K562 (cell line): ENCODE results near the gene ACSF3. TPM values are rescaled to one million over a fixed set of nuclear protein-coding genes. Genes with fewer than 3 reads are reported as not detected.

Experiments used
- ATAC-seq: fragments of 200-7000 bp; cut with Tn5 transposase; 3 replicates; pipeline ENCODE4 v1.9.1; 2020; ENCODE audit warnings: moderate library complexity
- BruUV-seq: library from RNA; stranded (reverse); fragments of 400-500 nt; replicated peaks from 2 replicates; lab custom pipeline; 2021; lab: Mats Ljungman, UMichigan
- CTCF ChIA-PET: fragments of 300-600 bp; formaldehyde crosslinking; extraction: SDS; loops from one replicate; lab custom pipeline; 2021; ENCODE audit warnings: low intra/inter-chr PET ratio; lab: Yijun Ruan, JAX
- POLR2A ChIA-PET: fragments of 300-600, 350-650 bp; sonication (Branson Sonifier 250); formaldehyde crosslinking; extraction: SDS; loops from one replicate; lab custom pipeline; 2021; ENCODE audit warnings: antibody characterized with exemption, inconsistent platforms; lab: Yijun Ruan, JAX
- DNase-seq, 4 experiments: peaks; one replicate each; pipeline versions ENCODE4 v3.0.0 to v3.0.0-alpha.2; 2011 to 2018; ENCODE audit warnings: low spot score in 3 of 4, mixed read lengths in 3 of 4; ENCODE audit errors: extremely low read depth in 1 of 4
- FAIRE-seq: peaks from 2 replicates; lab custom pipeline; 2011; peaks lifted over from hg19 to GRCh38; lab: Jason Lieb, UNC
- H2AFZ ChIP-seq: 2 replicates; pipeline ENCODE4 v1.6.0; 2011; ENCODE audit warnings: low read depth, low read length, control low read depth, inconsistent platforms
- H3K27ac ChIP-seq: fragments of 200-600 bp; 3 replicates; pipeline ENCODE4 v1.8.0; 2011; ENCODE audit warnings: low read depth, mild to moderate bottlenecking, control low read depth, inconsistent platforms, low read length, moderate library complexity, mixed read lengths; ENCODE audit errors: extremely low read depth
- H3K27me3 ChIP-seq, 2 experiments: fragments of 300-600 bp in 1 of 2; 2 replicates in 1 of 2; 3 replicates in 1 of 2; pipeline versions ENCODE4 v1.6.0 to v1.8.0; 2011; ENCODE audit warnings: inconsistent platforms in 2 of 2, low read length in 2 of 2, mild to moderate bottlenecking in 1 of 2, mixed read lengths in 1 of 2, moderate library complexity in 1 of 2; ENCODE audit not compliant: control insufficient read depth in 2 of 2, insufficient read depth in 2 of 2
- H3K36me3 ChIP-seq: fragments of 300-600 bp; 3 replicates; pipeline ENCODE4 v1.8.0; 2011; ENCODE audit warnings: mild to moderate bottlenecking, low read length, inconsistent platforms; ENCODE audit not compliant: control insufficient read depth, insufficient read depth
- H3K4me1 ChIP-seq, 2 experiments: fragments of 200-600 bp in 1 of 2; replicated peaks in 1 of 2; 2 replicates in 1 of 2; 3 replicates in 1 of 2; pipeline versions ENCODE4 v1.5.1 to v1.8.0; 2011; ENCODE audit warnings: inconsistent platforms in 2 of 2, low read length in 2 of 2, mild to moderate bottlenecking in 1 of 2, mixed read lengths in 1 of 2, moderate library complexity in 1 of 2; ENCODE audit not compliant: control insufficient read depth in 2 of 2, insufficient read depth in 2 of 2
- H3K4me2 ChIP-seq: 2 replicates; pipeline ENCODE4 v1.6.1; 2011; ENCODE audit warnings: low read length, control low read depth, inconsistent platforms, mixed read lengths; ENCODE audit not compliant: insufficient read depth
- H3K4me3 ChIP-seq: fragments of 200-600 bp; sonication (generic), shearing (Covaris generic); 2 replicates; pipeline ENCODE4 v1.5.1; 2016; ENCODE audit warnings: control low read depth, inconsistent platforms
- H3K79me2 ChIP-seq: fragments of 200-600 bp; 3 replicates; pipeline ENCODE4 v1.8.0; 2011; ENCODE audit warnings: low read length, inconsistent platforms; ENCODE audit not compliant: control insufficient read depth, insufficient read depth
- H3K9ac ChIP-seq, 2 experiments: 2 replicates each; pipeline versions ENCODE4 v1.6.0 to v1.6.1; 2011; ENCODE audit warnings: low read depth in 2 of 2, low read length in 2 of 2, control low read depth in 1 of 2, inconsistent platforms in 1 of 2, mild to moderate bottlenecking in 1 of 2, mixed read lengths in 1 of 2; ENCODE audit not compliant: insufficient read depth in 1 of 2
- H3K9me1 ChIP-seq: one replicate; pipeline ENCODE4 v1.6.0; 2011; ENCODE audit warnings: inconsistent platforms, mild to moderate bottlenecking, low read length, moderate library complexity; ENCODE audit not compliant: control insufficient read depth, insufficient read depth
- H3K9me3 ChIP-seq: replicated peaks from 2 replicates; pipeline ENCODE4 v1.5.1; 2011; ENCODE audit warnings: low read depth, low read length, inconsistent platforms; ENCODE audit not compliant: control insufficient read depth, insufficient read depth
- H4K20me1 ChIP-seq: replicated peaks from 2 replicates; pipeline ENCODE4 v1.6.1; 2011; ENCODE audit warnings: low read length, inconsistent platforms, mixed read lengths; ENCODE audit not compliant: control insufficient read depth, insufficient read depth
- ARID1B ChIP-seq: fragments of 450-650 bp; IDR thresholded peaks from 2 replicates; pipeline ENCODE4 v1.6.1; 2016; ENCODE audit warnings: antibody characterized with exemption, mild to moderate bottlenecking, inconsistent platforms
- BACH1 ChIP-seq: fragments of 200-800 bp; sonication (Bioruptor generic); IDR thresholded peaks from 2 replicates; pipeline ENCODE4 v1.6.1; 2016; ENCODE audit warnings: missing genetic modification characterization, missing compliant biosample characterization
- CBFA2T2 ChIP-seq: fragments of 450-650 bp; conservative IDR thresholded peaks from 2 replicates; pipeline ENCODE4 v1.6.1; 2017; ENCODE audit warnings: mild to moderate bottlenecking
- CBFA2T3 ChIP-seq: fragments of 450-650 bp; IDR thresholded peaks from 2 replicates; pipeline ENCODE4 v1.6.1; 2017
- DNMT1 ChIP-seq: fragments of 450-650 bp; IDR thresholded peaks from 2 replicates; pipeline ENCODE4 v1.6.1; 2016; ENCODE audit warnings: antibody characterized with exemption, mild to moderate bottlenecking
- EP300 ChIP-seq: IDR thresholded peaks from 2 replicates; pipeline ENCODE4 v1.6.1; 2012; ENCODE audit warnings: low read length, improper control_type of control experiment
- GATA2 ChIP-seq: sonication (generic); formaldehyde crosslinking; IDR thresholded peaks from 2 replicates; pipeline ENCODE4 v1.4.0; 2020; ENCODE audit warnings: mild to moderate bottlenecking, missing genetic modification reagents
- HDAC1 ChIP-seq, 2 experiments: fragments of 450-650 bp; IDR thresholded peaks; 2 replicates each; pipeline ENCODE4 v1.6.1; 2016 to 2017; ENCODE audit warnings: inconsistent platforms in 1 of 2, mild to moderate bottlenecking in 1 of 2, moderate library complexity in 1 of 2
- HDAC2 ChIP-seq: fragments of 450-650 bp; IDR thresholded peaks from 2 replicates; pipeline ENCODE4 v1.6.1; 2016; ENCODE audit warnings: mild to moderate bottlenecking
- KDM1A ChIP-seq, 2 experiments: fragments of 450-650 bp; IDR thresholded peaks; 2 replicates each; pipeline ENCODE4 v1.6.1; 2016; ENCODE audit warnings: mild to moderate bottlenecking in 2 of 2
- KLF16 ChIP-seq: IDR thresholded peaks from 2 replicates; pipeline ENCODE4 v1.6.1; 2016; ENCODE audit warnings: antibody characterized with exemption
- NCOR1 ChIP-seq: fragments of 450-650 bp; IDR thresholded peaks from 2 replicates; pipeline ENCODE4 v1.6.1; 2016; ENCODE audit warnings: mild to moderate bottlenecking, moderate library complexity
- NFIC ChIP-seq: fragments of 450-650 bp; IDR thresholded peaks from 2 replicates; pipeline ENCODE4 v1.6.1; 2017; ENCODE audit warnings: mild to moderate bottlenecking, inconsistent platforms
- POLR2AphosphoS5 ChIP-seq: IDR thresholded peaks from 2 replicates; pipeline ENCODE4 v1.6.1; 2011; ENCODE audit warnings: mild to moderate bottlenecking, low read depth, low read length, moderate library complexity; ENCODE audit not compliant: control insufficient read depth, insufficient read depth
- RCOR1 ChIP-seq, 2 experiments: IDR thresholded peaks; 2 replicates each; pipeline ENCODE4 v1.6.1; 2012; ENCODE audit warnings: low read depth in 2 of 2, low read length in 2 of 2, borderline replicate concordance in 1 of 2, improper control_type of control experiment in 1 of 2
- STAT5A ChIP-seq: IDR thresholded peaks from 2 replicates; pipeline ENCODE4 v1.6.1; 2012; ENCODE audit warnings: low read length, inconsistent platforms, borderline replicate concordance
- TAF9B ChIP-seq: fragments of 450-650 bp; IDR thresholded peaks from 2 replicates; pipeline ENCODE4 v1.6.1; 2018; ENCODE audit warnings: mild to moderate bottlenecking; ENCODE audit not compliant: partially characterized antibody
- TAL1 ChIP-seq: fragments of 450-650 bp; IDR thresholded peaks from 2 replicates; pipeline ENCODE4 v1.6.1; 2016; ENCODE audit warnings: mild to moderate bottlenecking
- TCF3 ChIP-seq: sonication (generic); formaldehyde crosslinking; IDR thresholded peaks from 2 replicates; pipeline ENCODE4 v1.4.0; 2020; ENCODE audit warnings: mild to moderate bottlenecking, missing genetic modification reagents
- TEAD4 ChIP-seq, 2 experiments: sonication (generic) in 1 of 2; formaldehyde crosslinking in 1 of 2; IDR thresholded peaks; 2 replicates each; pipeline versions ENCODE4 v1.6.1 to v1.8.0; 2012 to 2022; ENCODE audit warnings: borderline replicate concordance in 1 of 2, inconsistent platforms in 1 of 2, low read length in 1 of 2, mild to moderate bottlenecking in 1 of 2, missing genetic modification reagents in 1 of 2
- ZBTB12 ChIP-seq: fragments of 250-450 bp; sonication (Bioruptor Pico); IDR thresholded peaks from 2 replicates; pipeline ENCODE4 v1.4.0; 2020
- ZNF316 ChIP-seq: fragments of 450-650 bp; IDR thresholded peaks from 2 replicates; pipeline ENCODE4 v1.6.1; 2016
- ZNF384 ChIP-seq: IDR thresholded peaks from 2 replicates; pipeline ENCODE4 v1.6.1; 2012; ENCODE audit warnings: low read depth, low read length, improper control_type of control experiment
- ZNF586 ChIP-seq: fragments of 450-650 bp; formaldehyde crosslinking; conservative IDR thresholded peaks from 2 replicates; pipeline ENCODE4 v1.4.0; 2020; ENCODE audit warnings: mild to moderate bottlenecking, moderate library complexity
- ZNF695 ChIP-seq: fragments of 450-650 bp; formaldehyde crosslinking; IDR thresholded peaks from 2 replicates; pipeline ENCODE4 v1.4.0; 2020; ENCODE audit warnings: mild to moderate bottlenecking, moderate library complexity
- ZNF780A ChIP-seq: fragments of 250-450 bp; sonication (Bioruptor Pico); IDR thresholded peaks from 2 replicates; pipeline ENCODE4 v1.5.0; 2021; ENCODE audit warnings: mild to moderate bottlenecking
- WGBS: fragments of 100-300 bp; shearing (Covaris generic); methylation state at CpG from one replicate; pipeline ENCODE4 v1.1.6; 2016; ENCODE audit warnings: low coverage, mixed read lengths; ENCODE audit not compliant: insufficient coverage; ENCODE audit errors: missing lambda C conversion rate; 5-methylcytosine and 5-hydroxymethylcytosine counted together
- in situ Hi-C: fragments of 300-500 bp; cut with MboI; formaldehyde crosslinking; loops from 4 replicates; pipeline ENCODE4 v1.15.0; 2018; ENCODE audit warnings: inconsistent platforms, mixed read lengths
- intact Hi-C: fragments of 100-400 bp; cut with micrococcal nuclease; formaldehyde crosslinking; loops from 2 replicates; pipeline ENCODE4 v1.14.2; 2022
- polyA plus RNA-seq, 8 experiments: library from polyadenylated mRNA; depleted of rRNA in 4 of 8; stranded (reverse) in 5 of 8; unstranded in 3 of 8; fragments of >200 nt; fragmentation: Nextera tagmentation in 2 of 8; fragmentation: Illumina TruSeq in 1 of 8; extraction: Ambion mirVana in 2 of 8; extraction: Trizol in 1 of 8; gene quantifications; 2 replicates each; pipeline versions ENCODE4 v1.2.1 to v1.2.3, GENCODE V29; 2011 to 2014; ENCODE audit warnings: inconsistent platforms in 1 of 8, missing spikeins in 1 of 8
- total RNA-seq, 7 experiments: library from RNA; depleted of rRNA in 6 of 7; stranded (reverse); fragments of >200 nt in 6 of 7; fragmentation: Illumina TruSeq in 2 of 7; extraction: Trizol in 2 of 7; gene quantifications; 2 replicates each; pipeline versions ENCODE4 v1.2.1 to v1.2.3, GENCODE V29; 2011 to 2021; ENCODE audit warnings: low replicate concordance in 1 of 7

ACSF3 gene
- total and polyA plus RNA-seq, 9 of the 15 experiments (the other 6 are each of a cell fraction or from before 2014, with no cell fraction given): 0.77 to 32.8 (median 14.7) TPM

GRCh38 chr16:89164436-89164835 is 70.8 kb downstream of the ACSF3 start:
- H2AFZ ChIP-seq: no peak overlapping the region
- DNase-seq (peak in 3 of 4 experiments; percentile 38 to 51 (median 49)), ATAC-seq (no peak), FAIRE-seq (no peak)
- POLR2A ChIA-PET: interaction anchor here (0.6 kb wide), 1 partner anchor 71 kb away, joined by 3 read pairs; the partner anchor contains the start of gene ACSF3
- no peaks in the 10 kb centered on the region for H3K9me3 ChIP-seq
- no TSS peak for BruUV-seq
- no peaks in the 10 kb centered on the region for H3K79me2 ChIP-seq
- intact Hi-C loops (loop anchor here (10.0 kb wide), 1 partner anchor 190 kb away; the partner anchor contains the start of gene CBFA2T3), in situ Hi-C loops (no loop called here)
- H3K4me3 ChIP-seq: no peak overlapping the region
- H3K9ac ChIP-seq: peak overlapping the region in 1 of 2 experiments; percentile 50; a peak in 1 of 4 replicates
- H4K20me1 ChIP-seq: no peaks in the 10 kb centered on the region
- no peak overlapping the region for H3K4me2 ChIP-seq
- 8% methylated on average over 14 of the region's 15 CpGs for WGBS
- H3K4me1 ChIP-seq: peaks cover 9 to 81% of the 10 kb centered on the region in 2 experiments
- H3K27me3 ChIP-seq: no peaks in the 10 kb centered on the region
- H3K36me3 ChIP-seq: no peaks in the 10 kb centered on the region
- no peaks in the 10 kb centered on the region for H3K9me1 ChIP-seq
- CTCF ChIA-PET: interaction anchor here (1.5 kb wide), 1 partner anchor 427 kb away, joined by 3 read pairs; no protein-coding TSS in a partner anchor
- no peak overlapping the region for H3K27ac ChIP-seq
- no peak for TF ChIP-seq ZNF384
- no peak for TF ChIP-seq ZNF695 (CRISPR knock-in tag)
- TF ChIP-seq ZNF586 (CRISPR knock-in tag): no peak
- peak; percentile 73 for TF ChIP-seq POLR2AphosphoS5
- peak; percentile 91 for TF ChIP-seq CBFA2T3
- TF ChIP-seq TAF9B: no peak
- peak; percentile 85 for TF ChIP-seq CBFA2T2
- peak; percentile 50; the same call in 1 of the 2 replicates for TF ChIP-seq GATA2 (CRISPR knock-in tag)
- peak; percentile 84 for TF ChIP-seq TAL1
- TF ChIP-seq BACH1 (tag): no peak
- TF ChIP-seq ZNF780A (CRISPR knock-in tag): no peak
- peak; percentile 55 for TF ChIP-seq NFIC
- peak; percentile 98 to 99 for TF ChIP-seq KDM1A (IDR thresholded peaks at IDR 0.05)
- TF ChIP-seq ZNF316: peak; percentile 18; the same call in 1 of the 2 replicates
- peak; percentile 68 to 72; a peak in 2 of 4 replicates for TF ChIP-seq RCOR1 (IDR thresholded peaks at IDR 0.05; ENCODE audit: borderline replicate concordance in 1 of 2, low read depth in 2 of 2, low read length in 2 of 2)
- TF ChIP-seq TEAD4 (IDR thresholded peaks at IDR 0.05; ENCODE audit: low read length): peak; percentile 83
- no peak for TF ChIP-seq TEAD4 (CRISPR knock-in tag; IDR thresholded peaks at IDR 0.05; ENCODE audit: borderline replicate concordance)
- no peak for TF ChIP-seq DNMT1
- peak in 1 of 2 experiments; percentile 82; a peak in 2 of 4 replicates for TF ChIP-seq HDAC1 (IDR thresholded peaks at IDR 0.05)
- TF ChIP-seq TCF3 (CRISPR knock-in tag): peak; percentile 74
- no peak for TF ChIP-seq ZBTB12 (CRISPR knock-in tag)
- TF ChIP-seq EP300: peak; percentile 27; the same call in 1 of the 2 replicates
- peak; percentile 64 for TF ChIP-seq NCOR1
- peak; percentile 65; the same call in 1 of the 2 replicates for TF ChIP-seq ARID1B
- 0 out of 2 replicates have a peak, but pooled peaks have one; percentile 40 for TF ChIP-seq STAT5A
- 0 out of 2 replicates have a peak, but pooled peaks have one; percentile 45 for TF ChIP-seq HDAC2
- peak; percentile 48; the same call in 1 of the 2 replicates for TF ChIP-seq KLF16
